ENCODE measurements around the gene CYP4F22.

CYP4F22 gene

DNA sequence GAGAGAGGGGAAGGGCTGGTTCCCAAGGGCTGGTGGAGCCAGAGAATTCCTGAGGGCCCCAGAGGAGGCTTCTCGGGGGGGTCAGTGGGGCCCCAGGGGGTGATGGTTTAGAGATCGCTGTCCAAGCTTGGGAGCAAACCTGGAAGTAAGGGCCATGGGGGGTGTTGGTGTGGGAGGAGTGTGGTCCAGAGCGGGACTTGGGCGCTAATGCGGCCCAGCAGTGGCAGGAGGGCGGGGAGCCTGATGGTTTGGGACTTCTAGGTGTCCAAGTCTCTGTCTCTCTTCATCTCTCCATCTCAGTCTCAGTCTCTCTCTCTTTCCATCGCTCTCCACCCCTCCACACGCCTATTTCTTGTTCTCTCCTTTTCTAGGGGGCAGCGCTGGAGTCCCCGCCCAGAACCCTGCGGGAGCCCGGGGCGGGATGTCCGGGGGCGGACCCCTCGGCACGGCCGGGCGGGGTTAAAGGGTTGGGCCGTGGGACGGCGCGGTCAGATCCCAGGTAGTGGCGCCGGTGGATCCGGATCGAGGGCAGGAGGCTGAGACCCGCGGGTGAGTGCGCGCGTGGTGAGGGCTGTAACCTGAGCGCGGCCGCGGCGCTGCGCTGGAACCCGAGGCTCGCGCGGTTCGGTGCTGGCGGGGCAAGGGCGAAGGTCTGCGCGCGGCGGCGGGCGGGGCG is at the start of gene CYP4F22:
CYP4F22 (plus strand) TSS at position 491 of the 676 bp plus-strand sequence. CDS start 16,812 bp downstream, outside the sequence.
- H3K4me3 ChIP-seq (ENCODE audit: low read length) = no peak within 1 kb of the TSS
- peak; percentile 7 for DNase-seq (ENCODE audit: low read depth)
- H3K36me3 ChIP-seq (ENCODE audit: control insufficient read depth, insufficient read depth, low read length, severe bottlenecking) = no peaks in the 10 kb centered on the region
- H3K9ac ChIP-seq (ENCODE audit: low read length) = no peak within 1 kb of the TSS
- H3K9me3 ChIP-seq (ENCODE audit: control insufficient read depth, low read length) = no peaks in the 10 kb centered on the region
- H3K27me3 ChIP-seq (replicated peaks; ENCODE audit: control insufficient read depth, insufficient read depth, low read length) = peaks cover 31% of the 10 kb centered on the region
- H3K4me1 ChIP-seq (ENCODE audit: control insufficient read depth, insufficient read depth, low read length) = peaks cover 4% of the 10 kb centered on the region

- Histone ChIP-seq H3K9me3 (ENCODE audit: control insufficient read depth, low read length) (no peaks in the 10 kb centered on the region), H3K4me3 (ENCODE audit: low read length) (no peak overlapping the region), H3K27me3 (replicated peaks; ENCODE audit: control insufficient read depth, insufficient read depth, low read length) (peaks cover 44% of the 10 kb centered on the region), H3K4me1 (ENCODE audit: control insufficient read depth, insufficient read depth, low read length) (peaks cover 7% of the 10 kb centered on the region), H3K36me3 (ENCODE audit: control insufficient read depth, insufficient read depth, low read length, severe bottlenecking) (no peaks in the 10 kb centered on the region), H3K9ac (ENCODE audit: low read length) (no peak overlapping the region)
- DNase-seq (ENCODE audit: low read depth) = no peak
Observed at GRCh38 chr19:15461694-15462093, 46.6 kb upstream of the CYP4F22 start.

GRCh38 chr19:15463861-15464371 is 44.4 kb upstream of the CYP4F22 start:
- Histone ChIP-seq H3K4me3 (ENCODE audit: low read length) (no peak overlapping the region), H3K9ac (ENCODE audit: low read length) (no peak overlapping the region), H3K4me1 (ENCODE audit: control insufficient read depth, insufficient read depth, low read length) (peaks cover 16% of the 10 kb centered on the region), H3K9me3 (ENCODE audit: control insufficient read depth, low read length) (no peaks in the 10 kb centered on the region), H3K36me3 (ENCODE audit: control insufficient read depth, insufficient read depth, low read length, severe bottlenecking) (no peaks in the 10 kb centered on the region), H3K27me3 (replicated peaks; ENCODE audit: control insufficient read depth, insufficient read depth, low read length) (peaks cover 38% of the 10 kb centered on the region)
- DNase-seq (ENCODE audit: low read depth) = no peak

- Histone ChIP-seq H3K4me3 (ENCODE audit: low read length) (no peak within 1 kb of the TSS), H3K36me3 (ENCODE audit: control insufficient read depth, insufficient read depth, low read length, severe bottlenecking) (no peaks in the 10 kb centered on the region), H3K4me1 (ENCODE audit: control insufficient read depth, insufficient read depth, low read length) (peaks cover 24% of the 10 kb centered on the region), H3K9ac (ENCODE audit: low read length) (no peak within 1 kb of the TSS), H3K27me3 (replicated peaks; ENCODE audit: control insufficient read depth, insufficient read depth, low read length) (peaks cover 45% of the 10 kb centered on the region), H3K9me3 (ENCODE audit: control insufficient read depth, low read length) (no peaks in the 10 kb centered on the region)
- DNase-seq (ENCODE audit: low read depth) = no peak
Observed at GRCh38 chr19:15464394-15465385, 43.6 kb upstream of the CYP4F22 start, which contains the start of gene RASAL3. Gene RASAL3, minus strand, starts transcription at chr19:15464544. Its CDS starts 186 bp downstream, at chr19:15464358.

DNA sequence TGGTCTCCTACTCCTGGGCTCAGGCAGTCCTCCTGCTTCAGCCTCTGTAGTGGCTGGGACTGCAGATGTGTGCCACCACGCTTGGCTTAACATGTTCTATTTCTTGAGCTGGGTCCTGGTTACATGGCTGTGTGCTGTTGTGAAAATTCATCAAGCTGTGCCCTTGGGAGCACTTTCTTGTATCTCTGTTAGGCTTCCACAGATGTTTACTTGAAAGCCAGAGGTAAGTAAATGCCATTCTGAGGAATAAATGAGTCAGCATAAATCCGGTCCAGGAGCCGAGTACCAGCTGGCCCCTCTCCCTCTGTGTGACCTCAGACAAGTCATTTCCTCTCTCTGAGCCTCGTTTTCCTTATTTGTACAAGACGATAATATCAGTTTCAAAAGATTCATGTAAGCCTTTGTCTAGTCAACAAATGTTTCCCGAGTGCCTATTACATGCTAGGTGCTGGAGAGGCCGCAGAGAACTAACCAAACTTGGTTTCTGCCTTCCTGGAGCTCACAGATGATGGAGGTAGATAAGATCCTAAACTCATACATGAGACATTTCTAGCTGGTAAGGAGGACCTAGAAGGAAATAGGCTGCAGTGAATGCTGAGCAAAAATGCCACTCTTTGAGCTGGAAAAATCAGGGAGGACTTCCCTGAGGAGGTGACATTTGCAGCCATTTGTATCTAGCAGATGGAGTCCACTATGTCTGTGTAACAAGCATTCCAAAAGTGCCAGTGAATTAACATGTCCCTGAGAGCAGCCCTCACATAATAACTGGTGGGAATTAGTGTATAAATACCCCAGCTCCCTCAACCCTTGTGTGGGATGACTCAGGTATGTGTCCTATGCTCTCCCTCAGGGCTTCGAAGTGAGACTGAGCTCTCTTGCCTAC is 41.2 kb upstream of the CYP4F22 start:
- H3K36me3 ChIP-seq (ENCODE audit: control insufficient read depth, insufficient read depth, low read length, severe bottlenecking) = no peaks in the 10 kb centered on the region
- no peak for DNase-seq (ENCODE audit: low read depth)
- H3K9ac ChIP-seq (ENCODE audit: low read length) = no peak overlapping the region
- H3K9me3 ChIP-seq (ENCODE audit: control insufficient read depth, low read length) = no peaks in the 10 kb centered on the region
- peaks cover 26% of the 10 kb centered on the region for H3K4me1 ChIP-seq (ENCODE audit: control insufficient read depth, insufficient read depth, low read length)
- H3K4me3 ChIP-seq (ENCODE audit: low read length) = no peak overlapping the region
- H3K27me3 ChIP-seq (replicated peaks; ENCODE audit: control insufficient read depth, insufficient read depth, low read length) = peaks cover 31% of the 10 kb centered on the region

DNA sequence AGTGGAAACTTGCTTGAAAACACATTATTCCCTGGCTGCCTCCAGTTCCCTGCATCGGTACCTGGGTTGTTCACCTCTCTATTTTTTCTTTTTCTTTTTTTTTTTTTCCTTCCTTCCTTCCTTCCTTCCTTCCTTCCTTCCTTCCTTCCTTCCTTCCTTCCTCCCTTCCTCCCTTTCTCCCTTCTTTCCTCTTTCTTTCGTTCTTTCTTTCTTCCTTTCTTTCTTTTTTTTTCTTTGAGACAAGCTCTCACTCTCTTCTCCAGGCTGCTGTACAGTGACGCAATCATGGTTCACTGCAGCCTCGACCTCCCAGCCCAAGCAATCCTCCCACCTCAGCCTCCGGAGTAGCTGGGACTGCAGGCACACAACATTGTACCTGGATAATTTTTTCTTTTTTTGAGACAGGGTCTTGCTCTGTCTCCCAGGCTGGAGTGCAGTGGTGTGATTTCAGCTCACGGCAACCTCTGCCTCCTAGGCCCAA is 40.6 kb upstream of the CYP4F22 start:
- Histone ChIP-seq H3K9ac (ENCODE audit: low read length) (no peak overlapping the region), H3K9me3 (ENCODE audit: control insufficient read depth, low read length) (peaks cover 4% of the 10 kb centered on the region), H3K4me3 (ENCODE audit: low read length) (no peak overlapping the region), H3K4me1 (ENCODE audit: control insufficient read depth, insufficient read depth, low read length) (peaks cover 26% of the 10 kb centered on the region), H3K27me3 (replicated peaks; ENCODE audit: control insufficient read depth, insufficient read depth, low read length) (peaks cover 31% of the 10 kb centered on the region), H3K36me3 (ENCODE audit: control insufficient read depth, insufficient read depth, low read length, severe bottlenecking) (no peaks in the 10 kb centered on the region)
- no peak for DNase-seq (ENCODE audit: low read depth)

DNA sequence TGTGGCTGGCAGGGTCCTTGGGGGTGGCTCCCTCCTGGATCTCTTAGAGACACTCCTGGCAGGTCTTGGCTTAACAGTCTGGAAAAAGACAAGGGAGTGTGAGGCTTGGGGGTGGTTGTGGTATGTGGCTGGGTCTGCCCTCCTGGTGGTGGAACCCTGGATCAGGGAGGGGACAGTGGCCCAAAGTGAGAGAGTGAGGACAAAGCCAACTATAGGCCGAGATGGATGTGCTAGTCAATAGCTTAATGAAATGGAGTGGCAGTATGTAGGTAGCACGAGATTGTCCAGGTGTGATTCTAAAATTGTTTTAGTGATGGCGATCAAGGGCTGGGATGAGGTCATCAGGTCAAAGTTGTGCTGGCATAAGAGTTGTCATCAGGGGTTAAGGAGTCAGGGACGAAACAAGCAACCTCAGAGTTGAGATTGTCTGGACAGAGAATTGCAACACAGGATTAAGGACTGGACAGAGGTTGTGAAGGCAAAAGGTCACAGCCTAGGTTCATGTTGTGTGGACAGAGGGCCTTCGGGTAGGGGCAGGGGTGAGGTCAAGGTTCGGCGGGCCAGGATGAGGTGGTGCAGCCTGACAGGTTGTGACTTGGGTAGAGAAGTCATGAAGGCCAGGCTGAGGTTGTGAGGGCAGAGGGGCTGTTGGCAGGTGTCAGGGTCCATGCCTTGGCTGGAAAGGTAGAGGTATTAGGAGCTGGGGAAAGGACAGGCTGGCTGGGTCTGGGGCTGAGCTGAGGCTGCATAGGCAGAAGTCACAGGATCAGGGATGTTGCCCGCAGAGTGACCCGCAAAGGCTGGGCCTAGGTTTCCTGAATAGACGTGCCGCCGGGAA is 39.4 kb upstream of the CYP4F22 start:
- no peak for DNase-seq (ENCODE audit: low read depth)
- peaks cover 24% of the 10 kb centered on the region for H3K27me3 ChIP-seq (replicated peaks; ENCODE audit: control insufficient read depth, insufficient read depth, low read length)
- peak overlapping the region; percentile 76 for H3K4me3 ChIP-seq (ENCODE audit: low read length)
- H3K36me3 ChIP-seq (ENCODE audit: control insufficient read depth, insufficient read depth, low read length, severe bottlenecking) = no peaks in the 10 kb centered on the region
- H3K9ac ChIP-seq (ENCODE audit: low read length) = no peak overlapping the region
- peaks cover 26% of the 10 kb centered on the region for H3K4me1 ChIP-seq (ENCODE audit: control insufficient read depth, insufficient read depth, low read length)
- peaks cover 7% of the 10 kb centered on the region for H3K9me3 ChIP-seq (ENCODE audit: control insufficient read depth, low read length)

GRCh38 chr19:15469513-15470297 is 38.6 kb upstream of the CYP4F22 start:
- peak overlapping the region; percentile 34 for H3K9ac ChIP-seq (ENCODE audit: low read length)
- peaks cover 20% of the 10 kb centered on the region for H3K27me3 ChIP-seq (replicated peaks; ENCODE audit: control insufficient read depth, insufficient read depth, low read length)
- peak overlapping the region; percentile 76 for H3K4me3 ChIP-seq (ENCODE audit: low read length)
- H3K9me3 ChIP-seq (ENCODE audit: control insufficient read depth, low read length) = peaks cover 7% of the 10 kb centered on the region
- H3K36me3 ChIP-seq (ENCODE audit: control insufficient read depth, insufficient read depth, low read length, severe bottlenecking) = no peaks in the 10 kb centered on the region
- peaks cover 22% of the 10 kb centered on the region for H3K4me1 ChIP-seq (ENCODE audit: control insufficient read depth, insufficient read depth, low read length)
- peak; percentile 40 for DNase-seq (ENCODE audit: low read depth)

GRCh38 chr19:15471639-15472101 is 36.7 kb upstream of the CYP4F22 start:
- DNase-seq (ENCODE audit: low read depth) = no peak
- Histone ChIP-seq H3K9ac (ENCODE audit: low read length) (no peak overlapping the region), H3K4me1 (ENCODE audit: control insufficient read depth, insufficient read depth, low read length) (peaks cover 19% of the 10 kb centered on the region), H3K9me3 (ENCODE audit: control insufficient read depth, low read length) (peaks cover 11% of the 10 kb centered on the region), H3K27me3 (replicated peaks; ENCODE audit: control insufficient read depth, insufficient read depth, low read length) (peaks cover 19% of the 10 kb centered on the region), H3K4me3 (ENCODE audit: low read length) (no peak overlapping the region), H3K36me3 (ENCODE audit: control insufficient read depth, insufficient read depth, low read length, severe bottlenecking) (no peaks in the 10 kb centered on the region)
